Jurkat, Clone E6-1 (cell line): ENCODE results near the gene GREM2.

Experiments
- DNase-seq: peaks from one replicate; pipeline ENCODE4 v3.0.0-alpha.2; 2011; ENCODE audit warnings: low read depth, low spot score
- H3K4me3 ChIP-seq: 2 replicates; pipeline ENCODE4 v1.5.1; 2011; ENCODE audit warnings: mild to moderate bottlenecking, low read length, control low read depth, moderate library complexity

Gene GREM2

DNA sequence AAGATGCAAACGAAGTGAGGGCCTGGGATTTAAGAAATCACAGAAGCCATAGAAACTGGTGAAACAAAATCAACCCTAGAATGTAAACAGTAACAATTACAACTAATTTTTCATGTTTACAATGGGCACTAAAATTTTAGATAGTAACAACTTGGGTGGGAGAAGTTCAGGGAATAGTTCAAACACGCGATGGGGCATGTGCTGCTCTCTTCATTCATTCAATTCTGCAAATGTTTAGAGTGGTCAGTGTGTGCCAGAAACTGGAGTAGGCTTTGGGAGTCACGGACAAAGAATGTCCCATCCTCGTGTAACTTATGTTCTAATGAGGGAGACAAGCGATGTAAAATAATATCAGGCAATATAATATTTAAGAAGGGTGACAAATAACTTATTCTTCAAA lies 133.4 kb downstream of the GREM2 start:
- H3K4me3 ChIP-seq: no peak overlapping the region

DNA sequence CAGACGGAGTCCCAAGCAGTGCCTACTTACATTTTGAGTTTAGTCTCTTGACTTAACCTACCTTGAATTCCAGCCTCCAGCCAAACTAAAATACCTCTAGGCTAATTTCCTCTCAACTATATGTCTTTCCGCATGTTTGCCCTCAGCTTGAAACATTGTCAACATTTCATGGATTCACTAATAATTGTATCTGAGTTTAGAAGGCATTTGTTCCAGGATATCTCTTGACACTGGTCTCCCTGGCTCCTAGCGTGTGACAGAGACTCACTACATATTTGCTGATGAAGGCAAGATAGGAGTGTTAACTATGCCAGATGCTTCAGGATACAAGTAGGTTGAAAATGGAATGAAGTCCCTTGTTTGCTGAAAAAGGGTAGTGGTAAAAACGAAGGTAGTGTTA lies 136.1 kb downstream of the GREM2 start:
- DNase-seq: no peak
- no peak overlapping the region for H3K4me3 ChIP-seq

More for the DNA sequence above, 133.4 kb downstream of the GREM2 start:
- no peak for DNase-seq

DNA sequence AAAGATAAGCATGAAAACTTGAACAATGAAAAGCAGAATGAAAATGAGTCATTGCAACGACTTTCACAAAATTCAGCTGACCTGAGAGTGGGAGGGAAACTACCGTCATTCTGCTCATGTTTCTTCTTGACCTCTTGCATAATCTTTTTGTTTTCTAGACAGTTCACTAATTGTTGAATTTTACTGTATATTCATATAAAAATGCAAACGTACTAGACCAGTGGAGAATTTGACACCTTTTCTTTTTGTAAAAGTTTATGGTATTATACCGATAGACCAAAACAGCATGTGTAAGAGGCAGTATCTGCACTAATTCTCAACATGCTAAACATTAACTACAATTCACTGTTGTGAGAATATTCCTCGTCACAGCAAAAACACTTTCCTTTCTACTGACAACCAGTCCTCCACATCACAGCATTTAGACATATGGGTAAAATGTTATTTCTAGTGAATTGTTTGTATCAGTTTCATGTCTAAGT lies 137.8 kb downstream of the GREM2 start:
- DNase-seq: no peak
- no peak overlapping the region for H3K4me3 ChIP-seq

DNA sequence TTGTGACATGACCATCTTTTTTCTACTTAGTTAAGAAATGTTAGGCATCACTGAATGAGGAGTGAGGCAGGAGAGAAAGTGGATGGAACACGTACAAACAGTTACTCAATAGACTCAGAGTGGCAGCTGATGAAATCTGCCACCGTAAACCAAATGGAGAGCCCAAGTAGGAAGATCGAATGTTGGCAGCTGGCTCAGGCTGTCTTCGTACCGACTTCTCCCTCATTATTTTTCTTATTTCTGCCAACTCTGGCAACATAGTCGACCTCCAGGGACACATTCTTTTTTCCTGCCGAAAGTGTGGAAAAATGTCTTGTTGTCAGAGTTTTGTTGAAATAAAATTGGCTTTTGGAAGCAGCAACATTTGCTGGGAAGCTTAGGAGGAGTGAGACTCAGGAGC lies 143.3 kb downstream of the GREM2 start:
- no peak for DNase-seq
- no peak overlapping the region for H3K4me3 ChIP-seq

DNA sequence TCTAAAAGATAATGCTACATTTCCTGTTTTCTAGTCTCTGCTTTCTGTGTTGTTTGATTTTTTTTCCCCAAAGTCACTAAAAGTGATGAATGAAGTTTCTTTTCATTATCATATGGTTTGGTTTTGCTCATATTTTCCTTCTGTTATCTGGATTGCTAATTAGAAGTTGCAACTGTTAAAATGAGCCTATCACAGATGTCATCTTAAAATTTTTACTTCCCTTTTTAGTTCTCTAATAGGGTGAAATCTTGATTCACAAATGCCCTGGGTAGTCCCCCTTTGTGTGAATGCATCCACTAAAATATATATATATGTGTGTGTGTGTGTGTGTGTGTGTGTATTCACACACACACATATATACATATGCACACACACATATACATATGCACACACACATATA lies 144.1 kb downstream of the GREM2 start:
- no peak overlapping the region for H3K4me3 ChIP-seq
- DNase-seq: no peak

DNA sequence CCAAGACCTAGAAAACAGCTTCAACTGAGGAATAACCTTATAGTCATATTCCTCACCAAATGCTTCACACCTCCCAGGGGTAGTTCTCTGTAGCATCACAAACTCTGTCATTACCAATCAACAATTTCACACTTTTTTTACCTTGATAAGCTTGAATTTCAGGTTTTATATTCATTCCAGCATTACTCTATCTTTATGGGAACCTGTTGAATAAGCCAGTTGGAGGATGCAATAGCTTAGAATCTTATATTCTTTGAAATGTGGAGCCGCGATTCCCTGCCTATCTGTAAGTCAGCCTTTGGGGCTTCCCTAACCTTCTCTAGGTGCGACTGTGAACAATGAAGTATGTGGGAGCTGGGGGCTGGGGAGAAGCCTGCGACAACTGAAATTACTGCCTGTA lies 145.4 kb downstream of the GREM2 start:
- no peak for DNase-seq
- H3K4me3 ChIP-seq: no peak overlapping the region

DNA sequence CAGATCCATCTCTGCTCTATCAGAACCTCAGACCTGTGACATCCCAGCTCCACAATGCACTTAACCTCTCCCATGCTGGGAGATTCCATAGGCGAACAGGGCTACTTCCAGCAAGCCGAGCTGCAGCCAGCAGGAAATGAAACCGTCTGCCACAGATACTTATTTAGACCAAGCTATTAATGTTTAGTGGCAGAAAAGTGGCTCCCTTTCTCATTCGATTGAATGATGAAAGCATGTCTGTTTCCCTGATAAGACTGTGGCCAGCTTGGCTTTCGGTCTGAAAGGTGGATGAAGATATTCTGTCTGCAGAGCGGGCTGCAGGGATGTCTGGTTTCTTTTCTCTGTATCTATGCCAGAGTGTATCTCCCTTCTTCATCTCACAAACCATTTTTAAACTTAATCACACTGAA lies 146.4 kb downstream of the GREM2 start:
- DNase-seq: no peak
- H3K4me3 ChIP-seq: no peak overlapping the region

DNA sequence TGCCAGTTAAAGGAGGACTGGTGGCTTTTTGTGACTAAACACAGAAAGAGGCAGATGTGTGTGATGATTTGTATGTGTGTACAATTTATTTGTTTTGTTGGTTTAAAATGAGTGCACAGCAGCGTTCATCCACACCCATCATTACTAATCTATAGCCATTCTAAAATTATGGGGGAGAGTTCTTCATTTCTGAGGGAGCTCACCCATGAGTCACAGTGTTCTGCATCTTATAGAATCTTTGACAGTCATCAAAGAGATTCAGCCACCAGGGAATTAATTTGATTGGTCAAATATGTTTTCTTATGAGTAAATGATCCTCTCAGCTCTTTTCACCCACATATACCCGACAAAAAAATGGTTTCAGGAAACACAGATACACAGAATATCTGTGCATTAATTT lies 147.9 kb downstream of the GREM2 start:
- no peak for DNase-seq
- H3K4me3 ChIP-seq: no peak overlapping the region

DNA sequence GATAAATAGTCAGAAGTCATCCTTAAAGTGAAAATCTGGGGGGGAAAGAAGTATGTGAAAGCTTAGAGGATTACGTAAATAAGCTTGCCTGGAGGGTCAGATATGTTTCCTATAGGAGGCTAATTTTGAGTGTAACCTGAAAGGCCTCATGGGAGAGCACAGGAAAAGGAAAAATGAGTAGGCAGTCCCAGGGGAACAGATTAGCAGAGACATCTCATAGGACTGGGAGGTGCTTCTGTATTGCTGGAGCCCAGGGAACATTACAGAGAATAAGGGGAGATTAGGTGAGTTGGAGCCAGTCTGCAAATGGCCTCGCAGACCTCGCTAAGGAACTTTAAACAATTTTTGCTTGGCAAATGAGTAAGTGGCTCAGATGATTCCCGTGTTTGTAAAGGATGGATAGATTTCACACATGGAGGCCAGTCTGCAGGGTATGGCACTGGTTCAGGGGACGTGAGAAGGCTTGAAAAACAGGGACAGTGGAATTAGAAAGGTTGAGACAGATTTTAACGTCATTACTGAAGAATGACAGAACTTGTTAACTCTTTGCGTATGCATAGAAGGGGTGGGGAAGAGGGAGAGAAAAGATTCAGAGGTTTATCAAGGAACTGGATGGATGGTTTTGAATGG lies 149.1 kb downstream of the GREM2 start:
- H3K4me3 ChIP-seq: no peak overlapping the region
- no peak for DNase-seq

DNA sequence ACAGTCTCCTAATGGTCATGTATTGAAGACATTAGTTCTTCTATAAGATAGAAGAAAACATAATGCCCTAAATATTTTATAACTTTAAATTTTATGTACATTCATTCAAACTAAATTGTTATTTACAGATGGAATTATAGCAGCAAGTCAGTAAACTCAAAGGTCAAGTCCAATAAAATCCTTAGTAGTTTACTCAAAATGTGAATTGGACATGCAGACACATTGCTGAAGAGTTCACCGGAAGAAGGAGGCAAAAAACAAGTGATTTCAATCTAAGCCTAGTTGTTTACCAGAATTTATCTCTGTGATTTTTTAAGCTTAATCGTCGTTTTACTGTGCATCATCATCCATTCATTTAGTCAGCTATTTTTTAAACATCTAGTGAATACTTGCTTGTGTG lies 149.7 kb downstream of the GREM2 start:
- no peak overlapping the region for H3K4me3 ChIP-seq
- DNase-seq: no peak

DNA sequence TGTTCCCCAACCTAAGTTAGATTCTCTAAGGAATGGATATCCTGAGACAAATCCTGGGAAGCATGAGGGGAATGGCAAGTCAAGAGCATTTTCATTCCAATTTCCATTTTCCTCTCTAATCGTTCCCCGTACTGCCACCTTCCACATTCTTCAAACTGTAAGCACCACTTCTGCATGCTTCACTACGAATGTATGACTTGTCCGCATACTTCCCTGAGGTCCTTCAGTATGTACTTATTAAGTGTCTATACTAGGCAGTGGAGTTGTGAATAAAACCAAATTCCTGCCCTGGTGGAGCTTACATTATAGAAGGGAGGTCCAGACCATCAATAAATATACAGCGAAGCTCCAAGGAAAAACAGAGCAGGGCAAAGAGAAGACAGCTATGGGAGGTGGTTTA lies 154.8 kb downstream of the GREM2 start:
- DNase-seq: no peak
- no peak overlapping the region for H3K4me3 ChIP-seq

DNA sequence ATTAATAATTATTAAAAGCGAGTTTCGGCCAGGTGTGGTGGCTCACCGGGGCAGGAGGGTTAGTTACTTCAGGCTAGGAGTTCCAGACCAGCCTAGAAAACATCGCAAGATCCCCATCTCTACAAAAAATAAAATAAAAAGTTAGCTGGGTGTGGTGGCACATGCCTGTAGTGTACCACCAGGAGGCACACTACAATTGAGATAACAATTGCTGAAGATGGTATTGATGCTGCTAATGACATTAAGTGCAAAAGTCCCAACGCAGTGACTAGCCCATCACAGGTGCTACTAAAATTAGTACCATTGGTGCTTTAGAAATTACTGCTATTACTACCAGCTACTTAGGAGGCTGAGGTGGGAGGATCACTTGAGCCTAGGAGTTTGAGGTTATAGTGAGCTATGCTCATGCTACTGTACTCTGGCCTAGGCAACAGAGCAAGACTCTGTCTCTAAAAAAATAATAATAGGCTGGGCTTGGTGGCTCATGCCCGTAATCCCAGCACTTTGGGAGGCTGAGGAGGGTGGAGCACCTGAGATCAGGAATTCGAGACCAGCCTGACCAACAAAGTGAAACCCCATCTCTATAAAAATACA lies 156.6 kb downstream of the GREM2 start:
- DNase-seq: peak; percentile 17
- no peak overlapping the region for H3K4me3 ChIP-seq

DNA sequence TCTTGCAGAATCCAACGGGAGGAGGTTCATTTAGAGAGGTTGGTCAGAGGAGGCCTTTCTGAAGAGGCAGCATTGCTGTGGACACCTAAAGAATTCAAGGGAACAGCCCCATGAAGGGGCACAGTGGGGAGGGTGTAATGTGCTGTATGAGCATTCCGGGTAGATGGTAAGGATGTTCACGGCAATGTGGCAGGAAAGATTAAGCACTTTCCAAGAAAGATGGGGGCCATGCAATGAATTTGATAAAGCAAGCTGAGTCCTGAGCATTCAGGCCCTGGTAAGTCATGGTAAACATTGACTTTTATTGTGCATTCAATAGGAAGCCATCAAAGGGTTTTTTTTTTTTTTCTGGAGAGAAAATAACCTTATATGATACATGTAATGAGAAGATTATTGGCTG lies 166.6 kb downstream of the GREM2 start:
- no peak for DNase-seq
- no peak overlapping the region for H3K4me3 ChIP-seq

DNA sequence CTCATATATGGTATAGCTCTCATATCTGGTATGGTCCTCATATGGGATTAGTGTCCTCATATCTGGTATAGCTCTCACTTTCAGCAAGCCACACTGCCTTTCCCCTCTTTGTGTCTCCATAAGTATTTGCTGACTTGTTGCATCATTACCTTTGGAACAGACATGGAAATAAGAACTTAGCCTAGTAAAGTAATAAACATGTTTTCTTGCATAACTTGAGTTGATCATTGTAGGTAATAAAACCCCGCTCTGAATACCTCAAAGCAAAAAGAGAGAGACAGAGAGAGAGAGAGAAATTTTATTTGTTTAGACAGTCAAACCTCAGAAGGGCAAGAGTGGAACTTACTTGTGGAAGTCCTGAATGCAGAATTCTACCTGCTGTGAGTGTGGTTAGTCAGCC lies 170.3 kb downstream of the GREM2 start:
- DNase-seq: no peak

More for the DNA sequence above, 170.3 kb downstream of the GREM2 start:
- H3K4me3 ChIP-seq: no peak overlapping the region
